CD1c-positive myeloid dendritic cell (primary cell): Measurements from ENCODE around the gene ITIH5.

ENCODE experiments used
- DNase-seq: peaks from one replicate; pipeline ENCODE4 v3.0.0-alpha.2; 2016; ENCODE audit errors: extremely low spot score

Gene ITIH5

GRCh38 chr10:7634142-7634894 is 32.4 kb downstream of the ITIH5 start:
- DNase-seq: no peak

- DNase-seq: no peak
These were observed 40.5 kb downstream of the ITIH5 start for GRCh38 chr10:7626283-7626682.

DNA sequence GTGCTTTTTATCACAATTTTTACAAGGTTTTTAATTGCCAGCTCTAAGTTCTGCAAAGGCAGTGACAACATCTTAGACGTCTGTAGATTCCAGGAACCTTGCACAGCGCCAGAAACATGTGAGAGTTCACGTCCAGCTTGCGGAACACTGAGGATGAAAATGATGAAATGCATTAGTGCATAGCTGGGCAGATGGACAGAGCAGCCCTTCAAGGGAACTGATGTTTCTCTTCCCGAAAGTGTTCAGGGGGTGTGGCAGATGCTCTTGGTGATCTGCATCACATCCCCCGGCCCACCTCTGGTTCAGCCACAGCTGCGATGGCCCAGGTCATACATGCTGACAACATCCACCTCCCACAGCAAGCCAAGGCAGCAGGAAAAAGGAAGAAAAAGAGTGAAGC is 40.9 kb downstream of the ITIH5 start:
- DNase-seq: no peak

DNA sequence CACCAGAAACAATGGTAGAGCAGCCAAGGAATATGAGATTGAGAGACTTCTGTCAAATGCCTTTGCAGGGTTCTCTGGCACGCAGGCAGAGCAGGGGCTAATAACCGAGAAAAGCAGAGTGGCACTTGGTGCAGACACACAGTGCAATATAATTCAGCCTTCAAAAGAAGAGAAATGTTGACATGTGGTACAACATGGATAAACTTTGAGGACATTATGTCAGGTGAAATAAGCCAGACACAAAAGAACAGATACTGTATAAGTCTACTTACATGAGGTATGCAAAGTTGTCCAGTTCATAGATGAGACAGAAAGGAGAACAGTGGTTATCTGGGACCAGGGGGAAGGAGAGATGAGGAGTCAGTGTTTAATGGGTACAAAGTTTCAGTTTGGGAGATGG is 41.8 kb downstream of the ITIH5 start:
- no peak for DNase-seq

GRCh38 chr10:7622969-7623368 is 43.8 kb downstream of the ITIH5 start:
- no peak for DNase-seq

GRCh38 chr10:7618461-7618860 is 48.3 kb downstream of the ITIH5 start:
- DNase-seq: no peak

- no peak for DNase-seq
These were observed 54.9 kb downstream of the ITIH5 start for GRCh38 chr10:7611909-7612308.

DNA sequence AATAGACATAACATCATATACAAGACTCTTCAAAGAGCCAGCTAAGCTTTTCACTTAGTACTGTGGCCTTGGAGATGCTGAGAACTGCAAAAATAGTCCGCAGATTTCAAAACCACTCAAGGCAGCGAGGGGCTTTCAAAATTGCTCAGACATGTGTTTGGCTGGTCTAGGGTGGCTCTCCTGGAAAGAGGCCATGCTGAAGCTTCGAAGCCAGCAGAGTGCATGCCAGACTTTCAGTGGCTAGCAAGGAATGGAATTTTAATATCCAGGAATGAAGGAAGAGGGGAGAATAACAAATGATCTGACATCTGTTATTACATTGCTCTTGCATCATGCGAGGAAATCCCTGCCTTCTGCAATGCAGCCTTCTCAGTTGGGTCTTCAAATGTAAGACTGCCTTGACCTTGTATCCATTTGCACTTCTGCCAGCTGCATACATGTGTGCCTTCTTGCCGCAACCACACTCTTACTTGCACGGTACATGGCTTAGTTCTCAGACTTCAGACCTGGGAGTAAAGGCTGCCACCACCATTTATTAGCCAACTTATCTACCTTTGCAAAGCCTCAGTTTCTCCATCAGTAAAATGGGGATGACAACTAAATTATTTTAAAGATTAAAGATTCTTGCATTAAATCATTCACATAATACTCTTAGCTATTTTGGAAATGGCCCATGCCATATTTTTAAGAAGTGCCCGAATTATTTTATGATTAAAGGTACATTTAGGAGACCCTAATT is 55.9 kb downstream of the ITIH5 start:
- DNase-seq: no peak

DNA sequence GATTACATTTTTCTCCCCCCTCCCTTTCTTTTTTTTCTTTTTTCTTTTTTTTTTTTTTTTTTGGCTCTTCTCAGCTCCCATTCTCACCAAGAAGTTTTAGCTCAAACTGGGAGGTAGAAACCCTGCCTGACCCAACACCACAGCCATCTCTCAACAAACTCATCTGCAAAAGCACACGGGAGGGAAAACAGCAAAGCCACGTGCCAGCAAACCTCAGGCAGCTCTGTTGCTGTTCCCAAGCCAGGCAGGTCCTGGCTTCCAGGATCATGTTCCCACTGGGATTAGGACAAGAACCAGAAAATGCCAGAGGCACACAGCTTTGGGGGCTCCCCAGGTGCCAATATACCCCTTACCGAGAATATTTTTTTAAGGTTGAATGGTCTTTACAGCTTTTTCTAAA is 56.7 kb downstream of the ITIH5 start:
- DNase-seq: no peak

DNA sequence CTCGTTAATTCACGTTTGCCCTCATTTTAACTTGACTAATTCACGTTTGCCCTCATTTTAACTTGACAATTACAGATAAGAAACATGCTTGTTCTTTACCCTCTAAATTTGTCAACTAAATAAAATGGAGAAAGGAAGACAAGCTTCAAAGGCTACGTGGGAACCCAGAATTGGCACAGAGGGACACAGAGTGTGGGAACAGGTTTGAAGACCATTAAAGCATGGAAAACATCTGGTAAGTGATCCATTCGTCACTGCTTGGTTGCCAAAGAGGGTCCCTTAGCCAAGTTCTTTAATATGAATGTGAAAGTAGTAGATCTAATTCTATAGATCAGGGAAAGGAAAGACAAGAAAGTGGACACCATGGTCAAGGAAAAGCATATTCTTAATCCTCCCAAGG is 57.2 kb downstream of the ITIH5 start:
- no peak for DNase-seq

DNA sequence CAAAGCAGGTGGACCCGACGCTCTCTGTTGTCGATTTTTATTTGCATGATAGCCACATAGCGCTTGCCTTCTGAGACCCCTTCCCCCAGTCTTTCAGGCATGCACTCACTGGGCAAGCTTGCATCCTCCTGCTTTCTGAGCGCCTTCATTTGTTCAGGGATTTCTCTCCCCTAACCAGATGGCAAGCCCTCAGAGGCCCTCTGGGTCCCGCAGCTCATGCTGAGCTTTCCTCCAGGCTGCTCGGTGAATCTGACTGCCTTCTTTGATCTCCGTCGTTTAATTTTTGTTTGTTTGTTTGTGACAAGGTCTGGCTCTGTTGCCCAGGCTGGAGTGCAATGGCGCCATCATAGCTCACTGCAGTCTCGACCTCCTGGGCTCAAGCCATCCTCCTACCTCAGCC is 58.8 kb downstream of the ITIH5 start:
- no peak for DNase-seq

GRCh38 chr10:7606951-7607404 is 59.8 kb downstream of the ITIH5 start:
- DNase-seq: no peak

DNA sequence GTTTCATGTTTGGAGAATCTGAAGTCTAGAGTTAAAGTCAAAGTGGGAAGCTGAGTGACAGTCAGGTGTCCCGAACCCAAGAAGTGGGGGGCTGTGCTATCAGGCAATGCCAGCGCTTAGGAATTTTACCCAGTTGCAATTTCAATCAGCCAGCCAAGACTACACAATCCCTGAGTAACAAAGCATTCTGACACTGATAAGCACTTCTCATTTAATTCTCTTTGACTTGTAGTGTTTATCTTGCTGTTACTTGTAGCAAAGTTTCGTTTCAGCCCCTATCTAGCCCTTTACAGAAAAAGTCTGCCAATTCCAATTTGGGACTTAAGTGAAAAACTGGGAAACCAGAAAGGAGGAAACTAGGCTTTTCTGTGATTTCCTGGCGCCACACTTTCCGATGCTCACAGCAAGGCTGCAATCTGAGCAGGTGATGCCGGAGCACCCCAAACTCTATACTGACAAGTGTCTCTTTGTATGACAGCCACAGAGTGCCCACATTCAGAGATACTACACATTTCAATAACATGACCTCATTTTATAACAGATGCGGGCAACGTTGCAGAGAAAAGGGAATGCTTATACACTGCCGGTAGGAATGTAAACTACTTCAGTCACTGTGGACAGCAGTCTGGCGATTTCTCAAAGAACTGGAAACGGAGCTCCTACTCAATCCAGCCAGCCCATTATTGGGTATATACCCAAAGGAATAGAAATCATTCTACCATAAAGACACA is 61.0 kb downstream of the ITIH5 start:
- no peak for DNase-seq

- DNase-seq: no peak
These were observed 65.6 kb downstream of the ITIH5 start for GRCh38 chr10:7601023-7601656.

GRCh38 chr10:7598771-7599170 is 68.0 kb downstream of the ITIH5 start:
- no peak for DNase-seq

GRCh38 chr10:7596356-7596755 is 70.4 kb downstream of the ITIH5 start:
- DNase-seq: no peak

GRCh38 chr10:7593905-7594304 is 72.9 kb downstream of the ITIH5 start:
- no peak for DNase-seq

DNA sequence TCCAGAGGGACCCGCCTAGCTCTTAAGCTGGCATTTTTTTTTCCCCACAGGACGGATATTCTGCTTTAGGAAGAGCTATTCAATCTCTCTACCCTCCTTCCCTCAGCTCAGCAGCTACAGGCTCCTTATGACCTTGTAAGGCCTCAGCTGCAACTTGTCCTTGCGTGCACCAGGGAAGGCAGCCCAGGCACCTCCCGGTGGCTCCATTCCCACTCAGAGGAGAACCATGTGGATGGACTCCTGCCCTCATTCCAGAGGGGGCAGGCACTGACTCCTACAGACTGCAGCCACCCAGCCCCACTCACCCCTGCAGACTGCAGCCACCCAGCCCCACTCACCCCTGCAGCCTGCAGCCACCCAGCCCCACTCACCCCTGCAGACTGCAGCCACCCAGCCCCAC is 73.7 kb downstream of the ITIH5 start:
- no peak for DNase-seq

DNA sequence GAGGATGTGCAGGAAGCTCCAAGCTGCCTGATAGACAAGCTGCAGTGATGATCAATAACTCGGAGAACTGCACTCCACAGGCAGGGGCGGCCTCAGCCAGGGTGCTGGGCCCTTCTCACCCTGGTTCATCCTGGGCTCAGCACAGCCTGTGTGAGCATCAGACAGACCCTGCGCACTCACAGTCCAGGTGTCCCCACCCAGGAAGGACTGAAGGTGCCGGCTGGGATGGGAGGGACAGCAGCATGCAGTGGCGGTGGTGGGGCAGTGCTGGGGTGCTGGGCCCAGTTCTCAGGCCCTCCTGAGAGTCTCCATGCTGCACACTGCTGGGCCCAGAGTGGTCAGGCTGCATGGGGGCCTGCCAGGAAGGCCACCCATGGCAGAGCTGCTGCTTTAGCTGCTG is 74.1 kb downstream of the ITIH5 start:
- no peak for DNase-seq

- DNase-seq: no peak
These were observed 76.5 kb downstream of the ITIH5 start for GRCh38 chr10:7590271-7590670.

- no peak for DNase-seq
These were observed 77.0 kb downstream of the ITIH5 start for GRCh38 chr10:7589748-7590147.

- DNase-seq: no peak
These were observed 78.9 kb downstream of the ITIH5 start for GRCh38 chr10:7587865-7588188.
